Hematopoietic multipotent progenitor cell treated with erythropoietin and hydrocortisone succinate and interleukin-3 and kit ligand, for 4 days (in vitro differentiated cells): Measurements from ENCODE around the gene APOBEC3A.
"Not testable (repeated sequence)": the region's sequence is repeated elsewhere in the genome, so short reads cannot be mapped to it uniquely, and the experiment has no call there.

Source experiments
- DNase-seq: peaks from one replicate; pipeline ENCODE4 v3.0.0-alpha.2; 2015

The APOBEC3A gene

GRCh38 chr22:38943882-38944281 is 13.5 kb upstream of the APOBEC3A start:
- no peak for DNase-seq

GRCh38 chr22:38944653-38945052 is 12.8 kb upstream of the APOBEC3A start:
- DNase-seq = no peak

DNA sequence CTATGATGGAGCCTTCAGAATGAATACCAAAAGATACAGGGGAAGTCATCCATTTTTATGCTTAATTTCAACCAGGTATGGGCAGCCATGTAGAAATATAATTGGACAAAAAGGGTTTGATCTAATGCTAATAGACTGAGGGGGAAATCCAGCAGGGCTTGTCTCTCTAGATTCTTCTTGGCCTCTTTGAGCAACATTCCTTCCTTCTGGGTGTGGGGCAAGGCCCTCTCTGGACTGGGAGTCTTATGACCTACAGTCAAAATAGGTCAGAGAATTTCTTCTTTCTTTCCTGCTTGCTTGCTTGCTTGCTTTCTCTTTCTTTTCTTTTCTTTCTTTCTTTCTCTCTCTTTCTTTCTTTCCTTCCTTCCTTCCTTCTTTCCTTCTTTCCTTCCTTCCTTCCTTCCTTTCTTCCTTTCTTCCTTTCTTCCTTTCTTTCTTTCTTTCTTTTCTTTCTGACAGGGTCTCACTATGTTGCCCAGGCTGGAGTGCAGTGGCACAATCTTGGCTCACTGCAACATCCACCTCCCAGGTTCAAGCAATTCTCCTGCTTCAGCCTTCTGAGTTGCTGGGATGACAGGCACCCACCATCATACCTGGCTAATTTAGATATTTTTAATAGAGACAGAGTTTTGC is 11.6 kb upstream of the APOBEC3A start:
- not testable (repeated sequence) for DNase-seq

- no peak for DNase-seq
These were observed 10.6 kb upstream of the APOBEC3A start for GRCh38 chr22:38946771-38947170.

- DNase-seq = no peak
These were observed 9.9 kb upstream of the APOBEC3A start for GRCh38 chr22:38947321-38948140.

DNA sequence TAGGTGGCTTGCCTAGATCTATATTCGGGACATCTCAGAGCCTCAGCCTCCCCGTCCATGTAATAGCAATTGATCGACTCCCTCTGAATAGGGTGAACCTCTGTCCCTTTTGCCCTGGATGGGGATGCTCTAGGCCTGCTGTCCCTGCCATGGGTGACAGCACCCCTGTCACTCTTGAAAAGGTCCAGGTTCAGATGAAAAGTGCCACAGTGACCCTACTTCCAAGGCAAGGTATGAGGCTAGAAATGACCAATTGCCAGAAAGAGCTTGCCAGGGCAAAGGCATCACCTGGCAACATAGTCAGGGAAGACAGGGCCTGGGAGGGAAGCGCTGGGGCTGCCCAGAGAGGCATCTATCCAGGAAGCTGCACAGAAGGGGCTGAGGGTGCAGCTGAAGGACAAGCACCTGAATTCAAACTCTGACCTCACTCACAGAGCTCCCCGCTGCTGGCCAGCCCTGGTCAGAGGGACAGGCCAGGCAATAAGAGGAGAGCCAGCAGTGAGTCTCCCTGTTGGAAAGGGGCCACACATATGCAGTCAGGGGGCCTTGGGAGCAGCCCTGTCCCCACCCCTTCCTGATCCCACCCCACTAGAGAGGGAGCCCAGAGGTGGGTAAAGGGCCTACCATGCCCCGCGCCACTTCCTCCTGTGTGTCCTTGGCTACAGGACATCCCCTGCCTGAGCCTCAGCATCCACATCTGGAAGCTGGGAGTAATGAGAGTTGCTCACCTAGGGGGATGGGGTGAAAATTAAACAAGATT is 9.0 kb upstream of the APOBEC3A start:
- DNase-seq = no peak

DNA sequence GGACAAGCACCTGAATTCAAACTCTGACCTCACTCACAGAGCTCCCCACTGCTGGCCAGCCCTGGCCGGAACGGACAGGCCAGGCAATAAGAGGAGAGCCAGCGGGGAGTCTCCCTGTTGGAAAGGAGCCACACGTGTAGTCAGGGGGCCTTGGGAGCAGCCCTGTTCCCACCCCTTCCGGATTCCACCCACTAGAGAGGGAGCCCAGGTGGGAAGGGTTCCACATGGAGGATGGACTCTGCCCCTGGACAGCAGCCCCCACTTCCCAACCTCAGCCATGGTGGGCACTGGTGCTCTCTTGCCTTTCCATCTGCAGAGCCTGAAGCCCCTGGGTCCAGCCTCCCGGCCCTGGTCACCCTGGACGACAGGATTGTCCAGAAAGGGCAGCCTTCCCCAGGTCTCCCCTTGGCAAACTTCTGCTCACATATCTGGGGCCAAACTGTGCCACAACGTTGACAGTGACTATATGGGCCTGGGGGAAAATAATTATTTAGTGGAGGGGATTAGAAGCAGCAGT is 7.5 kb upstream of the APOBEC3A start:
- DNase-seq = no peak

- DNase-seq = peak; percentile 90
These were observed 6.7 kb upstream of the APOBEC3A start for GRCh38 chr22:38950527-38951295.

GRCh38 chr22:38951734-38952133 is 5.7 kb upstream of the APOBEC3A start:
- peak; percentile 50 for DNase-seq

GRCh38 chr22:38952281-38952993 is 5.0 kb upstream of the APOBEC3A start:
- DNase-seq = peak; percentile 49

DNA sequence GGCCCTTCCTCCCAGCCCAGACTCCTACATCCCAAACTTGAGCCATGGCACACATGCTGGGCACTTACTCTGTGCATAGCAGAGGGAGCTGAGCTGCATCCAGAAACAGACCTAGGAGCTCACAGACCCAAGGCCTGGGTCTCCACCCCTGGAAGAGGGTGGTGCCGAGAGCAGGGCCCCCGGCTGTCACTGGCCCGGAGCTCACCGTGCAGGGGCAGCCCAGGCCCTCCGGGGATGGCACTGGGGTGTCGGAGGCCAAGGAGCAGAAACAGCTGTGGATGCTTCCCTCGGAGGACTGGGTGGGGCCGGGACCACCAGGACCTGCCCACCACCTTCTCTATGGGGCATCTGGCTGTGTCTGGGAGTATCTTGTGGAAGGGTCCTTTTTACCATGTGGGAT is 4.3 kb upstream of the APOBEC3A start:
- no peak for DNase-seq

DNA sequence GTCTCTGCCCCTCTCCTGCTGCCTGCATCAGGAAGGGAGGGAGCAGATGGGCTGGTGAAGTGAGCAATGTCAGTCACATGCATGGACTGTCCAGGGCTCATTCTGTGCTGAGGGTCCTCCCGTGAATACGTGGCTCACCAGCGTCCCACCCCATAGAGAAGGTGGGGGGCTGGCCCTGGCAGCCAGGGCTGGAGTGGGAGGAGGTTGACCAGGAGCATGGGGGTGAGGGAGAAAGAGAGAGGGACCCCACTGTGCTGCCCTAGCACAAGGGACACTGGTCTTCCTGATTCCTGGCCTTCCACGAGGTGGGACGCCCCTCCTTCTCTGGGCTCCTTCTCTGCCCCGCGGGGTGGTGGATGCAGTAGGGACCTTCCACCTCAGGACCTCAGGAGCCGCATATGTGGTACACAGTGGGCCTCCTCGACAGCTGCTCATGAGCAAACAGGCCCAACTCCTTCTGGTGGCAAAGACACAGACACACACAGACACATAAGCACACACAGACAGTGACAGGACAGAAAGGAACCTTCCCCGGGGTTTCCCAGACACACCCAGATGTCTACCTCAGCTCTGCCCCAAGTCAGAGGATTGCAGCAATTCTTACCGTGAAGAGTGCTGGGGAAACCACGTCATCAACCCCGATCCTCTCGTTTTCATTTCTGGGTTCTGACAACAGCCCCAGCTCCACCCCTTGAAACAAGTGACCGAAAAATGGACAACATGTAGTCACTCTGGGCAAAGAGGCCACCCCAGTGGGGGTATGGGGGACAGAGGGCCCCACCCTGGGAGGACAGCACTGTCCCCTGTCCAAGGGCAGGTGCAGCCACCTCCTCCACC is 3.6 kb upstream of the APOBEC3A start:
- DNase-seq = peak; percentile 47

GRCh38 chr22:38954414-38955043 is 2.9 kb upstream of the APOBEC3A start:
- DNase-seq = no peak

GRCh38 chr22:38955250-38955905 is 2.0 kb upstream of the APOBEC3A start:
- no peak for DNase-seq

DNA sequence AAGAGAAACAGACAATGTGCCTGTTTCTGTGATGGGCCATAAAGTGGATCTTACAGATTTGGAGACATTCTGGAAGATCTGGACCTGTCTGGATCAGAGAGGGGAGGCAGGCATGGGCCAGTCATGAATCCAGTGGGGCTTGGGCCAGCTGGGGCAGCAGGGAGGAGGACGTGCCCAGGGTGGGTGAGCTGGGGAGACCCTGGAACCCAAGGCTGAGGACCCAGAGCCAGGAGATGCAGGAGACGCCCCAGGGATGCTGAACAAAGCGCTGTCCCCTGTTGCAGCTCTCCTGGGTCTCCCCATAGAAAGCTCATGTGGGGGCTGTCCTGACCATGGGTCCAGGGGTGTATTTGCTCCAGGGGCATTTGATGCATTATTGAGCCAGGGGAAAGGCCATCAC is 1.5 kb upstream of the APOBEC3A start:
- no peak for DNase-seq

DNA sequence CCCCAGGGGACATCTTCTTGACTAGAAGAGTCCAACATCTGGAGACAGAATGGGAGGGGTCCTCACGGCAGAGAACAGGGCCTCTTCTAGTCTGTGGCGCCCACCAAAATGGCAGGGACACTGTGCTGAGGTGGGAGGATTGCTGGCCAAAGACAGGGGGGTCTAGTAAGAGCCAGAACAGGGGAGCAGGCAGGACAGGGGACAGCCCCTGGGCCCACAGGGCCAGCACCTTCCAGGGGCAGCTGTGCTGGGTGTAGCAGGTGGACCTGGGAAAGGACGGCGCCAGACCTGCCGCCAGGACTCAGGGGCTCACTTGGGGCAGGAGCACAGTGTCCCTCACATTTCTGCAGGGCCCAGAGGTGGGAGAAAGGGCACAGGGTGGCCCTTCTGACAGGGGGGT is 858 bp upstream of the APOBEC3A start:
- DNase-seq = no peak

DNA sequence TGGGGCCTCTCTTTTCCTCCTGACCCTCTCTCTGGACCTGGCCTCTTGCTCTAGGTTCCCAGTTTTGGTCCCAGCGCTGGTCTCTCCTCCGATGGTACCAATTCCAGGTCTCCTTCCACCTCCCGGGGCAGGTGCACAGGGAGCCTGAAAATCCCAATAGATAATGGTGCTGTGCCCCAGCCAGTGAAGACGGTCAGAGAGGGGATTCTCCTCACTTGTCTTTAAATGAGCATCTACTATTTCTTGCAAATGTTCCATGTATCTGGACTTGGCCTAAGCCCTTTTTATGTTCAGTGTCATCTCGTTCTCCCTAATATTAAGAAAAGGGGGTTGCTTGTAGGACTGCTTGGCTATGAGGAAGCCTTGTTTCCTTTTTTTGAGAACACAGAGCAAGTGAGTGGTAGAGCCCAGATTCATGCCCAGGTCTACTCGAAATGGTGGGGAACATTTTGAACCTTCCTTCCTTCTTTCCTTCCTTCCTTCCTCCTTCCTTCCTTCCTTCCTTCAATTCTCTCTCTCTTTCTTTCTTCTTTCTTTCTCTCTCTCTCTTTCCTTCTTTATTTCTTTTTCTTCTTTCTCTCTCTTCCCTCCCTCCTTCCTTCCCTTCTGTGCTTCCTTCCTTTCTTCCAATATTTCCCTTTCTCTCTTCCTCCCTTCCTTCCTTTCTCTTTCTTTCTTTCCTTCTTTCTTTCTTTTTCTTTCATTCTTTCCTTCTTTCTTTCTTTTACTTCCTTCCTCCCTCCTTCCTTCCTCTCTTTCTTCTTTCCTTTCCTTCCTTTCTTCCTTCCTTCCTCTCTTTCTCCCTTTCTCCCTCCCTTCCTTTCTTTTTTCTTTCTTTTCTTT is 620 bp downstream of the APOBEC3A start:
- DNase-seq = no peak

DNA sequence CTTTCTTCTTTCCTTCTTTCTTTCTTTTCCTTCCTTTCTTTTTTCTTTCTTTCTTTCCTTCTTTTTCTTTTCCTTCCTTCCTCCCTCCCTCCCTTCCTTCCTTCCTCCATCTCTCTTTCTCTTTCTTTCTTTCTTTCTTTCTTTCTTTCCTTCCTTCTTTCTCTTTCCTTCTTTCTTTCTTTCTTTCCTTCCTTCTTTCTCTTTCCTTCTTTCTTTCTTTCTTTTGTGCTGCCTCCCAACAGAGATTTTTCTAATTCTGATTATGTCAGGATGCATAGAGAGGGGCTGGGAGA is 1.2 kb downstream of the APOBEC3A start:
- DNase-seq = not testable (repeated sequence)

- DNase-seq = no peak
These were observed 2.2 kb downstream of the APOBEC3A start for GRCh38 chr22:38959590-38959989.
